HTR-8/SVneo (cell line): ENCODE data around the gene CDK1.

ENCODE experiments used
- DNase-seq: peaks from one replicate; pipeline ENCODE4 v3.0.0; 2011; ENCODE audit warnings: low spot score, mixed read lengths; ENCODE audit not compliant: insufficient read length
- FAIRE-seq: peaks from 2 replicates; lab custom pipeline; 2011; peaks lifted over from hg19 to GRCh38; lab: Jason Lieb, UNC

The CDK1 gene

DNA sequence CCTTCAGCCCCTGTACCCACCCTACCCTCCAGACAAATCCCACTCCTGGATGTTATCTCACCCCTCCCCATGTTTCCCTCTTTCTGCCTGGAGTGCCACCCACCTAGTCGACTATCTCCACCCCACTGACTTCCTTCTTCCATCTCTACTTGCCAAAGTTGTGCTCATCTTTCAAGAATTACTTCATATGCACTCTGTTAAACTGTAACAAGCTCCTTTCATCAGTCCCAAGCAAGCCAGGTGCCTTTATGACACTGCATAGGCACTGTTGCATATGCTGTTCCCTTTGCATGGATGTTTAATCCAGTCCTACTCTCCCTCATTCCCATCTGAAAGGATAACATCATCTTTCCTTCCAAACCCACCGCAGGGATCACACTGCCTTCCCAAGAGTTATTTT, 8.9 kb upstream of the CDK1 start:
- no peak for DNase-seq
- no peak for FAIRE-seq

DNA sequence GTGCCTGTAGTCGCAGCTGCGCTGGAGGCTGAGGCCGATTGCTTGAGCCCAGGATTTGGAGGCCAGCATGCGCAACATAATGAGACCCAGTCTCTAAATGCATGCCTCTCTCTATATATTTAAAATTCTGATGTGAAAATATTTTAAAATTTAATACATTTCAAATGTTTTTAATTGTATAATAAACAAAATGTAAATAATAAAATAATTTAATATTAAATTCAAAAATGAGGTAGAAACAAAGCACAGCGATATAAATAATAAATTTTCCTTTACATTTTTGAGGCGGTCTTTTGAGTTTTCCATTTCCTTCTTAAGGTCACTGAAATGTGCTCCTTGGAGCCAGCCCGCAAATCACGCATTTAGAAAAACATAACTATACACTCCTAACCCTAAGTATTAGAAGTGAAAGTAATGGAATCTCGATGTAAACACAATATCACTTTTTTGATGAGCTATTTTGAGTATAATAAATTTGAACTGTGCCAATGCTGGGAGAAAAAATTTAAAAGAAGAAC, 523 bp upstream of the CDK1 start:
- no peak for DNase-seq
- no peak for FAIRE-seq

DNA sequence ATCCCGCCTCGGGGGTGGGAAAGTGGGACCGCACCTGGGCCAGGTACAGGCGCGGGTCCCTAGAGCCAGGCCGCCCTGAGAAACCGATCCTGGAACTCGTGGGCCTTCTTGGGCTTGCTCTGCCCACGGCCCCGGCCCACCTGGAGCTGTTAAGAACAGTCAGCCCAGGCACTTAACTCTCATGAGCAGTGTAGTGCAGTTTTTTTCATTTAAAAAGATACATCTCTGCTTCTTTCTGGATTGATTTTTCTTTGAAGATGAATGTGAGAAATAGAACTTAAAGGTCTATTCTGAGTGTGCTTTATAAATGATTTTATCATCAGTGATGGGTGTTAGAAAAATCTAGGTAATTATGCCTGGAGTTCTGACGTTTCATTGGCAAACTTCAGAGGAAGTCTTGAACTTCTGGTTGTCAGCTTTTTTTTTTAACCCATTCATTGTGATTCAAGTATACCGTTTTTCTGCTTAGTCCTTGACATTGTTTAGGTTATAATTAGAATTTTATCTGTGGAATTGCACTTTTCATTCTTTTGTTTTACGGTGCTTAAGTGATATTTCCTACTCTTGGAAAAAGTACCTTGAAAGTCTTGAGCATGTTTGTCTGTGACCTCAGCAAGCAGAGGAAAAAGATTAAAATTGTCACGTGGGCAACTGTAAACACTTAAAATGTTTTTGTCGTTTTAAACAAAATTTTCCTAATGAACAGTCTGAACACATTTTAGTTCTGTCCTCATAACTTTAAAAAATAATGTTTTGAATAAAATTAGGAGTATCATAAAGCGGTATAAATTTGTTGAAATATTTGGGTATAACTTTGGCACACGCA, 906 bp downstream of the CDK1 start:
- FAIRE-seq (no peak), DNase-seq (no peak)

DNA sequence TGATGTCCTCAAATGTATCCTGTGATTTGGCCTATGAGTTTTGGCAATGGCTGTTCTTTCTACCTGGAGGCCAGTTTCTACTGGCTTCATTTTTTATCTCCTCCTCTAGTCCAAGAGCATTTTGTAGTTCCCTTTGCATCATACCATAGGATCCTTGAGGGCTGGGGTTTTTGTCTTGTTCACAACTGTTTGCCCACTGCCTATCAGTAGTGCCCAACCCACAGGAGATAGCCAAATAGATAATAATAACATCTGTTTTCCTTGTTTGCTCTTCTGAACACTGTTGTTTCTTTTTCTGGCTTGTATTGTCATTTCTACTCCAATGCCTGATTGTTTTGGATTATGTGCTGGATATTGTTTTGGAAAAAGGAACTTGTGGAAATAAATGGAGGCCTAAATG, 3.4 kb downstream of the CDK1 start:
- FAIRE-seq = no peak
- DNase-seq = no peak

DNA sequence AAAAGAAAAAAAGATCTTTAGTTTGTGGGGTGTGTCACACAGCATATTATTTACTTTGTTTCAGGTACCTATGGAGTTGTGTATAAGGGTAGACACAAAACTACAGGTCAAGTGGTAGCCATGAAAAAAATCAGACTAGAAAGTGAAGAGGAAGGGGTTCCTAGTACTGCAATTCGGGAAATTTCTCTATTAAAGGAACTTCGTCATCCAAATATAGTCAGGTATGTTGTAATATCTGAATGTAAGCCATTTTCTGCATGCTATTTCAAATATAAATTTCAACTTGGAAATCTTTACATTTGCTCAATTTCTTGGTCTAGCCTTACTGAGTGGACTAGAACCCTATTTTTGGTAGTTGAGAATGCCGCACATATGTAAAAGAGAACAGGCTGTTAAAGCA, 6.4 kb downstream of the CDK1 start:
- FAIRE-seq (no peak), DNase-seq (no peak)

DNA sequence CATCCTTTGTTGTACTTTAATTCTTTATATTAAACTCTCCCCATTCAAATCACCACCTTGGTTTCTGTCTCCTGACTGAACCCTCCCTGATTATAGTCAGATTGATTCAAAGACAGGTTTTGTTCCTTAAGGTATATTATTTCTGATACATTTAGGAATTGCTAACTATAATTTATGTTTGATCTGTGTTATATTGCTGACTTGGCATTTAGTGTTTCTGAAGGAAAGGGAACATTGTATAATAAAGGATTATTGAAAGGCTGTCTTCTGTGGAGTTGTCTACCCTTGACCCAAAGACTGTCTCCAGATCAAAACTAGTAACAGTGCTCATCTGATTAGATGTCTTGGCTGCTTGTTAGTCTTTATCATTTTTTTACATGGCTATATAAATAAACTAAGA, 10.3 kb downstream of the CDK1 start:
- DNase-seq (no peak), FAIRE-seq (no peak)

DNA sequence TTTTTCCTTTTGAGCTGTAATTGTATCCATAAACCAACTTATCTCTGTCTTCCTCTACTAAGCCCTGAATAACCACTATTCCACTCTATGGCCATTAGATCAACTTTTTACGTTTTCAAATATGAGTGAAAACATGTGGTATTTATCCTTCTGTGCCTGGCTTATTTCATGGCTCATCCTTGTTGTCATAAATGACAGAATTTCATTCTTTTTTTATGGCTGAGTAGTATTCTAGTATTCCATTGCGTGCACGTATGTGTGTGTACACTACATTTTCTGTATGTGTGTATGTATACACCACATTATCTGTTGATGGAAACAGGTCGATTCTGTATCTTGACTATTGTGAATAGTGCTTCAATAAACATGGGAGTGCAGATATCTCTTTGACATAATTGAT, 11.1 kb downstream of the CDK1 start:
- no peak for FAIRE-seq
- no peak for DNase-seq

DNA sequence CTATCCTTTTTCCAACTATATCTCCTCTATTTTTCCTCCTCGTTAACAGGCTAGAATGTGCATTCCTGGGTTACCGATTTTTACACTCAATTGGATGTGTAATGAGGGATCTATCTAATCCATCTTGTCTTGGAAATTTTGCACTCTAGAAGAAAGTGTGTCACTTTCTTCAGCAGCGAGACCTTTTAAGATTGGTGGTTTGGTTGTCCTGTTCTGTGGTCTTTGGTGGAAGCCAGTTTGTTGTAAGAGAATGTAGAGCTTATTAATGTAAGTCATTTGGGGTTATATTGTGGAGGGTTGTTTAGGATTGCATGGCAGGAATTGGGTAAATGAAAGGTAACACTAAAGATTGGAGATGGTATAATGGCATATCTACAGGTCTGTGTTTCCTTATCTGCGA, 16.7 kb downstream of the CDK1 start:
- FAIRE-seq = no peak
- DNase-seq = no peak

DNA sequence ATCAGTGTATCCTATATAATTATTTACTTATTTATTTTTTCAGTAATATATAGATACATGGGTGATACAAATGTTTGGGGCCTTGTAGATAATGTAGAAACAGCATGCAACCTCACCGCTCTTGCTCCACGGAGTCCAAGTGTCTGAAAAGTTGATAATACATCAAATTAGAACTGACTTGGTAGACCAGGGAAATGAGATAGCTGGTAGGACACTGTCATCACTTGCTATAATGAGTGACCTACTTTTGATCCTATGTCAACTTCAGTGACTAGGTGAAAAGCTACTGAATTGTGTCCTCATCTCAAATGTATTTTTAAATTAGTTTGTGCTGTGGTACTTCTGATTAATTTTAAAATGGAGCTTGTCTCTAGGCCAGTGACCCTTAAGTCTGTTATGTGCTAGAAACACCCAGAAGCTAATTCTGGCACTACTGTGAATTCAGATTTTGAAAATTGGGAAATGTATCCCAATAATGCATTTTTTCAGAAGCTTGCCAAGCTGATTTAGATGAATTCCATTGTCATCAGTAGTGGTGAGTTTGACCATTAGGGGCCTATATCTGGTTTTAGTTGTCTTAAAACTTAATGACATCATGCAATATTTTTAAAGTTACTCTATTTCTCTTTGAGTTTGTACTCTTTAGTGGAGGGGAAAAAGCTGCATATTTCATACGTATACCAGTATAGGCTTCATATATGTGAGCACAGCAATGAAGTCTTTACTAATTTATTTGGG, 17.4 kb downstream of the CDK1 start:
- no peak for FAIRE-seq
- no peak for DNase-seq

DNA sequence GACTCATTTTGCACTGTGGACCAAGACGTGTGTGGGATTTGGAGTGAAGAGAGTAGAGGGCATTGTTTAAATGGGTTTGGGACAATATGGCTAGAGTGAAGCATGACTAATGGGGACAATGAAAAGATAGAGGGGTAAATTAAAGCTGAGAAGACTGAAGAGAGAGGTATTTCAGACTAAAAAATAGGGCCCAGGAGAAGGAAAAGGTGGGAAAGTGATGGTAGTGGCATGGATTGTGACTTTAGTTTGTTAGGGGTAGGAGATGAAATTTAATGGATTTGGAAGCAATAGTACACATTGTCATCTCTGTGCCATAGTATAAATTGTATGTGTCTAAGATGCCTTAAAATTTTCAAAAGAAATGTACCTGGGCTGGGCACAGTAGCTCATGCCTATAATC, 18.2 kb downstream of the CDK1 start:
- no peak for DNase-seq
- FAIRE-seq = no peak

DNA sequence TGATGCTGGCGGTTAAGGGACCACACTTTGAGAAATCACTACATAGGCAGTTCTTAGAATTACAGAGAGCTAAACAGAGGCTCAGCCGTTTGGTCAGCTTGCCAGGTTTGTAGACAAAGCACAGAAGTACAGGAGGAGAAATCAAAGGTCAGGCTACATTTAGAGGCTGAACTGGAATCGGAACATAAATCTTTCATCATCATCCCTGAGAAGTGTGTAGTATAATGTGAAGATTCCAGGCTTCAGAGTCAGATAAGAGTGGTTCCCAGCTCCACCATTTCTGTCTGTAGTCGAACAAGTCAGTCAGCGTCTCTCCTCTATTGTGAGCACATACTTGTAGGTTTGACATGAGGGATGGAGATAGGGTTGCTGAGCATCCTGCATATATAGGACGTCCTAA, 18.9 kb downstream of the CDK1 start:
- no peak for FAIRE-seq
- no peak for DNase-seq

DNA sequence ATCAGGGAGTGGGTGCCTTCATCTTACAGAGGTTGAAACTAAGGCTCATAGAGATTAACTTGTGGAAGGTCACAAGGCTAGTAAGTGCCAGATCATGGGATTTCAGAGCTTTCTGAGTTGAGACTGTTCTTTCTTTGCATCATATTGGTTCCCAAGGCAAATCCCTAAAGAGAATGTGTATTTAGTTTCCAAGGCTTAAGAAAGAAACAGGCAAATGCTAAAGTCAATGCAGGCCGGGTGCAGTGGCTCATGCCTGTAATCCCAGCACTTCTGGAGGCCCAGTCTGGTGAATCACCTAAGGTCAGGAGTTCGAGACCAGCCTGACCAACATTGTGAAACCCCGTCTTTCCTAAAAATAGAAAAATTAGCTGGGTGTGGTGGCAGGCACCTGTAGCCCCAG, 19.8 kb downstream of the CDK1 start:
- DNase-seq = no peak
- no peak for FAIRE-seq

DNA sequence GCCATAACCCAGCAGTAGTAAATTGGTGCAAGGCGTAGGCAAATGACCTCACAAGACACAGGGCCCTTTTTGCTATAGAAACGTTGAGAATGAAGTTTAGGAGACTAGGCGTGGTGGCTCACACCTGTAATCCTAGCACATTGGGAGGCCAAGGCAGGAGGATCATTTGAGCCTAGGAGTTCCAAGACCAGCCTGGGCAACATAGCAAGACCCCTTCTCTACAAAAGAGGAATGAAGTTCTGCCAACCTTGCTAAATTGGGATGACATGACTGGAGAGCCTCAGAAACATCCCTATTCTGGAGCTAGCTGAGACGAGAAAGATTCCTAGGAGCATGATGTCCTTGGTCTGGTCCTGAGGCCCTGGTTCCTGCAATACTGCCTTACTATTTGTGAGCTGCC, 20.6 kb downstream of the CDK1 start:
- FAIRE-seq = no peak
- no peak for DNase-seq

DNA sequence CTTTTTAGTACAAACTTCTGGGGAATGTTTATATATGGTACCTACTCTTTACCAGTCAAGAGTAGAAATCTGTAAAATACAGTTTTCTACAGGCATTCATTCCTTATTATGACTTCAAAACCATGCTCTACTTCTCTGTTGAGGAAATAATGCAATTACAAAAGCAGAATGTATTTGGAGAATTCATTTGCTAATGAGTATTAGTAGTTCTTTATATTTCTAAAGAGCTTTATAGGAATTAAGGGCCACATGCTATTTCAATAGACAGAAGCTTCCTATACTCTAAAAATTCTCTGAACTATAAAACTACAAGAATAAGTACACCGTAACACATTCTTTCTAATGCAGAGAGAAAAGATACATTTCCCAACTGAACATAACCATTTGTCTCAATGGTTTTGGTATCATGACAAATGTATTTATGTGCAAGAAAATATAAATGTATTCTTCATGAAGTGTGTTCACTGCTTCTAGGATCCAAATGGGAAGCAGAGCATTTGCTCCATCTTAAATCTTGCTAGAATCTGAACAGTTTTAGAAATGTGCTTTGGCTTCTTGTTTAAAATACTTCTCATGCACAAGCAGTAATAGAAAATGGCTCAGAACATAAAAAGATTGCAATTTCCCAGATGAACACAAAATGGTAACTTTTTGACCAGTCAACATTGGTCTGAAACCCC, 21.8 kb downstream of the CDK1 start:
- FAIRE-seq = no peak
- no peak for DNase-seq

DNA sequence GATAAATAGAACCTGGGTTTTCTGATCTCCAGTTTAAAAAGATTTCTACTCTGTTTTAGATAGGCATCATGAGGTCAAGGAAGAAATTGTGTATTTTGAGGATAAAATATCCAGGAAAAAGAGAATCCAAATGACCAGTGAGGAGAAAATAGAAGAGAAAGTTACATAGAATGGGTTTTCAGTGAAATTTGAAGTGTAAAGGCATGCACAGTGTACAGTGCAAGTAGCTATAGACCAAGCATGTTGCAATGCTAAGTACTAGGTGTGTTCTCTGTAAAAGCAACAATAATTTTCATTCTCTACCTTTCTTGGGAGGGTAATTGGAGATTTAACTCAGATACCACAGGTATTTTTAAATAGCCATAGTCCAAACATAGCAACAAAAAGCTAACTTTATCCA, 22.6 kb downstream of the CDK1 start:
- FAIRE-seq (no peak), DNase-seq (no peak)

DNA sequence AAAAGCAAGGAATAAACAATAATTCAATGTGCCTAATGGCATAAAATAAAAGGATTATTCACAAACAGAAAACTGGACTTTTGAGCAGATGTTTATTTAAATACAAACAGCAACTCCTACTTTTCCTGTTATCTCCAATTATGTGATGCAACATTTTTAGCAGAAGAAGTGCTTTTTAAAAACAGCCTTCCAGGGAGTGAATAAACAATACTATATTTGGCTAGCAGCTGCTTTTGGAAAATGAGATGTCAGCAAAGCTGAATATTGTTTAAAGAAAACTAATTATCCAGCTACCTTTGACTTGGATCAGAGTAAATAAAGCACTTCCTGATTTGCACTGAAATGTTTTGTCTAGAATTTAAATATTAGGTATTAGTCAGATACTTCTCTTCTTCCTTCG, 23.2 kb downstream of the CDK1 start:
- DNase-seq (no peak), FAIRE-seq (no peak)

DNA sequence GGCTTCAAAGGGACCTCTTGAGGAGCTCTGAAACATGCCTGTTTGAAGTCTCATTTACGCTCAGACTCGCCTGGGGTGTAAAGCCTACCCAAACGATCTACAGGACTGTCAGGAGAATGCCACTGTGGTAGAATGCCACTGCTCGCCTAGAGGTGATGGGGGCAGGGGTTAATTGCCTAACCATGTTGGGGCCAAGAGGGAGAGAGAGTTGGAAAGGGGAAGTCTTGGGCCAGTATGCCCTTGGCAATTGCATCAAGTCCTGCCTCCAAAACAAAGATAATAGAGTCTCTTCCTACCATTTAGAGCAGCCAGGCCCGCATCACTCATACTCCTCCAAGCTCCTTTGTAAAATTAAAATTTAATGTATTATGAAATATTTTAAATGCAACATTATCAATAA, 25.2 kb downstream of the CDK1 start:
- no peak for DNase-seq
- no peak for FAIRE-seq

DNA sequence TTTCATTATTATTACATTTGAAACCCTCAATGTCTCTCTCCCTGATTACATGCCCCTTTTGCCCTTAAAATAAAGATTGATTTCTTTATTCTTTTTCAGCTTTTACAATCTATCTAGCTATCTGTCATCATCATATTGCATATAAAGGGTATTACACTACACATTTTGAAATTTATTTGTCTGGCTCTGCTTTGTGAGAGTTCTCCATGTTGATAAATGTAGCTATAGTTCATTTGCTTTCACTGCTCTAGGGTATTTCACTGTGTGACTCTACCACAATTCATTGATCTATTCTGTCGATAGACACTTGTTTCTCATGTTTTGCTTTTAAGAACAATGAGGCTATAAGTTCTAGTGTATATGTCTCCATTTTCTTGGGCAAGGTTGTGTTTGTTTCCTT, 25.6 kb downstream of the CDK1 start:
- DNase-seq = no peak
- no peak for FAIRE-seq

DNA sequence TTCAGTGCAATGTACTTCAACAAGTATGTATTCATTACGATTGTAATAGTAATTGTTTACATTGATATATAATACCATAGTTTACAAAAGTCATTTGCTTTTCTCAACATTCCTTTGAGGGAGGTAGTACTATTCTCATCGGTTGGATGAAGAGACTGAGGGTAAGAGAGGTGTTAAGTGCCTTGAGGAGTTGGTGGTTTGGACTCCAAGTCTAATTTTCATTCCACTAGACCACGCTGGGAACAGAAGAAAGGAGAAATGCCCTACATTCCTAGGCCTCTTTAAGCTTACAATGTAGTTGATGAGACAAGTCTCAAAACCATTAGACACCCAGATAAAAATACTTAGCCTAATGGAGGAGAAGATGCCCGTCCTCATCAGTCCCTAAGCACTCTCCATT, 28.6 kb downstream of the CDK1 start:
- DNase-seq = no peak
- FAIRE-seq = no peak

DNA sequence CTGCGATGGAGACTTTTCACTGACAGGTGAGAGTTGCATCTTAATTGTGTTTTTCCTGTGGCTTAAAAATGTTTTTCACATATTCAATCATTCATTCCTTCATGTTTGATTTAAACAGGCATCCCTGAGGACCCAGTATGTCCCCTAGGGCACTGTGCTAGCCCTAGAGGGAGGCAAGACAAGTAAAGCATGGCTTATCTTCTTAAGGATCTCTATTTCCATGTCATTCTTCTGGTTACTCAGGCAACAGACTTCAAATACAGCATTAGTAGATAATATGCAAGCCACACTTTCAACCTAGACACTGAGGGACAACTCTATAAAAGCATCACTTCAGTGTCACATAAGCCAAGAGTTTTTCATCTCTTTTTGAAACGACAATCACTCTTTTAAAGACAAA, 29.2 kb downstream of the CDK1 start:
- no peak for DNase-seq
- no peak for FAIRE-seq

DNA sequence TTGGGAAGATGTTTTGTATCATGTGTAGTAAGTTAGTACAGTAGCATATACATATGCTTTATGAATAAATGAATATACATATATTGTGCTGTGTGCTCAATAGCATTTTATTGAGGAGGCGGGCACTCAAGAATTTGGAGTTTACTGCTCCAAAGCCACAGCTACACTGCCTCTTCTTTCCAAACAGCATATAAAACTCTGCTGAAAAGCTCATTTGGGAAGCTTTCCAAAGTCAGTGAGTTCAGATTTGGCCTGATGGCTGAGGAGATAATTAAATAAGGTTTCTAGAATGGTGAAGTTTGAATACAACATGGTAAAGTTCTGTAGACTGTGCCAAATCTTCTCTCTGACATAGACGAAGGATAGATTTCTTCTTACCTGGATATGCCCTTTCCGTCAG, 29.8 kb downstream of the CDK1 start:
- FAIRE-seq (no peak), DNase-seq (no peak)
